ENCODE results near the gene FRMD4A.
A peak's percentile ranks its signal among the peaks of the same experiment; 100 is the strongest.

FRMD4A gene

DNA sequence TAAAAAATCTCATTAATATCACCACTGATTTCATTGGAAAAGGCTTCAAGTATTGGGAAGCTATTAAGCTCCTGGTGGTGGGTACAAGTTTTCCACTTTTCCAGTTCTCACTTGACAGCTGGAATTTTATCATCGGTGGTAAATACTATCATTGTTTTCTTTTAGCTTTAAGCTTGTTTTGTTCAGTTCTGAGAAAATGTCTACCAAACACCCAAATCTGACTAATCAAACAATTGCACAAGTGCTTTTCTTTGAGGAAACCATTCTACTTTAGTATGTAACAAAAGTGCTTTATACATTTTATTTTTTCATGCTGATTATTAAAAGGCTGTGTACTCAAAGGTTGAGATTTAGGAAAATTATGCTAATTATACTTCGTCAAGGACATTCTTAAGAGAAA is 736.1 kb downstream of the FRMD4A start:
- H3K4me3 ChIP-seq (ENCODE audit: control insufficient read depth, low read depth, low read length) = no peak overlapping the region
- TF ChIP-seq, protein P1, sequence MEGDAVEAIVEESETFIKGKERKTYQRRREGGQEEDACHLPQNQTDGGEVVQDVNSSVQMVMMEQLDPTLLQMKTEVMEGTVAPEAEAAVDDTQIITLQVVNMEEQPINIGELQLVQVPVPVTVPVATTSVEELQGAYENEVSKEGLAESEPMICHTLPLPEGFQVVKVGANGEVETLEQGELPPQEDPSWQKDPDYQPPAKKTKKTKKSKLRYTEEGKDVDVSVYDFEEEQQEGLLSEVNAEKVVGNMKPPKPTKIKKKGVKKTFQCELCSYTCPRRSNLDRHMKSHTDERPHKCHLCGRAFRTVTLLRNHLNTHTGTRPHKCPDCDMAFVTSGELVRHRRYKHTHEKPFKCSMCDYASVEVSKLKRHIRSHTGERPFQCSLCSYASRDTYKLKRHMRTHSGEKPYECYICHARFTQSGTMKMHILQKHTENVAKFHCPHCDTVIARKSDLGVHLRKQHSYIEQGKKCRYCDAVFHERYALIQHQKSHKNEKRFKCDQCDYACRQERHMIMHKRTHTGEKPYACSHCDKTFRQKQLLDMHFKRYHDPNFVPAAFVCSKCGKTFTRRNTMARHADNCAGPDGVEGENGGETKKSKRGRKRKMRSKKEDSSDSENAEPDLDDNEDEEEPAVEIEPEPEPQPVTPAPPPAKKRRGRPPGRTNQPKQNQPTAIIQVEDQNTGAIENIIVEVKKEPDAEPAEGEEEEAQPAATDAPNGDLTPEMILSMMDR (conservative IDR thresholded peaks at IDR 0.05; ENCODE audit: control insufficient read depth, insufficient read depth, low read depth, low read length) = no peak
- DNase-seq (ENCODE audit: low read depth) = peak; percentile 8
